Uterus (tissue), 4 donors: ENCODE results near the gene ACOXL. TPM values are rescaled to one million over a fixed set of nuclear protein-coding genes. Genes with fewer than 3 reads are reported as not detected.

ENCODE experiments used
- DNase-seq, 2 donors: peaks; one replicate each; pipeline ENCODE4 v3.0.0-alpha.2; 2019 to 2020
- H3K27ac ChIP-seq, 2 donors: fragments of 200-600 bp; sonication (generic); 1 replicate in 1 of 2; 2 replicates in 1 of 2; pipeline ENCODE4 v1.5.1; 2016 to 2018
- H3K27me3 ChIP-seq, 2 donors: fragments of 200-600 bp; sonication (generic); one replicate each; pipeline ENCODE4 v1.5.1; 2018 to 2019; ENCODE audit warnings: control low read depth in 1 of 2
- H3K36me3 ChIP-seq, 2 donors: fragments of 200-600 bp; sonication (generic); one replicate each; pipeline ENCODE4 v1.5.1; 2019; ENCODE audit warnings: control low read depth in 1 of 2
- H3K4me1 ChIP-seq, 2 donors: fragments of 200-600 bp; sonication (generic); one replicate each; pipeline ENCODE4 v1.5.1; 2018 to 2019; ENCODE audit warnings: control low read depth in 1 of 2
- H3K4me3 ChIP-seq, 2 donors: fragments of 200-600 bp; sonication (generic); 1 replicate in 1 of 2; 2 replicates in 1 of 2; pipeline ENCODE4 v1.5.1; 2018 to 2019; ENCODE audit warnings: mild to moderate bottlenecking in 1 of 2
- H3K9me3 ChIP-seq, 2 donors: fragments of 200-600 bp; sonication (generic); one replicate each; pipeline ENCODE4 v1.5.1; 2019; ENCODE audit warnings: control low read depth in 1 of 2
- POLR2A ChIP-seq, 2 donors: fragments of 450-650 bp; IDR thresholded peaks; one replicate each; pipeline ENCODE4 v1.6.1; 2016; ENCODE audit warnings: antibody characterized with exemption in 2 of 2, mild to moderate bottlenecking in 1 of 2, moderate library complexity in 1 of 2
- intact Hi-C: fragments of 100-400 bp; cut with DNase I; formaldehyde crosslinking; loops from one replicate; pipeline ENCODE4 v1.15.1; 2023; ENCODE audit warnings: low total_unique reads
- total RNA-seq, 4 donors: library from RNA; depleted of rRNA in 3 of 4; stranded (reverse); fragments of >200 nt in 3 of 4; gene quantifications; one replicate each; pipeline versions ENCODE4 v1.1.0 to v1.2.4, GENCODE V29; 2014 to 2023
- TF ChIP-seq, protein P1 (sequence below), 4 experiments: fragments of 200-600 bp in 2 of 4; fragments of 450-650 bp in 2 of 4; sonication (generic) in 2 of 4; IDR thresholded peaks; one replicate each; pipeline ENCODE4 v1.5.1; 2016 to 2019; ENCODE audit warnings: antibody characterized with exemption in 4 of 4, mild to moderate bottlenecking in 2 of 4, moderate library complexity in 1 of 4
- donor health status: DM: yes; HTN: yes; CAD: no.

ACOXL gene
- total RNA-seq, 4 donors from 2014 or later, result 0.18 to 0.41 TPM; not detected in 2

- intact Hi-C loops, result no loop called here
- TF ChIP-seq POLR2A (IDR thresholded peaks at IDR 0.05), result no peak
- TF ChIP-seq, protein P1, sequence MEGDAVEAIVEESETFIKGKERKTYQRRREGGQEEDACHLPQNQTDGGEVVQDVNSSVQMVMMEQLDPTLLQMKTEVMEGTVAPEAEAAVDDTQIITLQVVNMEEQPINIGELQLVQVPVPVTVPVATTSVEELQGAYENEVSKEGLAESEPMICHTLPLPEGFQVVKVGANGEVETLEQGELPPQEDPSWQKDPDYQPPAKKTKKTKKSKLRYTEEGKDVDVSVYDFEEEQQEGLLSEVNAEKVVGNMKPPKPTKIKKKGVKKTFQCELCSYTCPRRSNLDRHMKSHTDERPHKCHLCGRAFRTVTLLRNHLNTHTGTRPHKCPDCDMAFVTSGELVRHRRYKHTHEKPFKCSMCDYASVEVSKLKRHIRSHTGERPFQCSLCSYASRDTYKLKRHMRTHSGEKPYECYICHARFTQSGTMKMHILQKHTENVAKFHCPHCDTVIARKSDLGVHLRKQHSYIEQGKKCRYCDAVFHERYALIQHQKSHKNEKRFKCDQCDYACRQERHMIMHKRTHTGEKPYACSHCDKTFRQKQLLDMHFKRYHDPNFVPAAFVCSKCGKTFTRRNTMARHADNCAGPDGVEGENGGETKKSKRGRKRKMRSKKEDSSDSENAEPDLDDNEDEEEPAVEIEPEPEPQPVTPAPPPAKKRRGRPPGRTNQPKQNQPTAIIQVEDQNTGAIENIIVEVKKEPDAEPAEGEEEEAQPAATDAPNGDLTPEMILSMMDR (IDR thresholded peaks at IDR 0.05), result no peak
- no peak for DNase-seq
- Histone ChIP-seq H3K36me3 (no peaks in the 10 kb centered on the region), H3K4me1 (no peaks in the 10 kb centered on the region), H3K27ac (no peak overlapping the region), H3K27me3 (no peaks in the 10 kb centered on the region), H3K4me3 (no peak overlapping the region), H3K9me3 (no peaks in the 10 kb centered on the region)
These were observed 197.2 kb downstream of the ACOXL start for GRCh38 chr2:110929528-110929927.

DNA sequence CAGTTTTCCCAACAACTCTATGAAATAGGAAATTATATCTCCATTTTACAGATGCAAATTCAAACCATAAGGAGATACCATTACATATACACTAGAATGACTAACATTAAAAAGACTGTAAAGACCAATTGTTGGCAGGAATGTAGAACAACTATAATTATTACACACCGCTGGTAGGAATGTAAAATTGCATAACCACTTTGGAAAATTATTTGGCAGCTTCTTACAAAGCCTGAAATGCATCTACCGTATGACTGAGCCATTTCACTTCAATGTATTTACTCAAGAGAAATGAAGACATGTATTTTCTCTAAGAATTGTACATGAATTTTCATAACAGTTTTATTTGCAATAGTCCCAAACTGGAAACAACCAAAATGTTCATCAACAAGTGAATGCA, 199.3 kb downstream of the ACOXL start:
- intact Hi-C loops, result no loop called here
- Histone ChIP-seq H3K27me3 (no peaks in the 10 kb centered on the region), H3K4me1 (no peaks in the 10 kb centered on the region), H3K4me3 (no peak overlapping the region), H3K27ac (no peak overlapping the region), H3K9me3 (no peaks in the 10 kb centered on the region), H3K36me3 (no peaks in the 10 kb centered on the region)
- TF ChIP-seq, protein P1 (IDR thresholded peaks at IDR 0.05), result no peak
- TF ChIP-seq POLR2A (IDR thresholded peaks at IDR 0.05), result no peak
- DNase-seq, result no peak

DNA sequence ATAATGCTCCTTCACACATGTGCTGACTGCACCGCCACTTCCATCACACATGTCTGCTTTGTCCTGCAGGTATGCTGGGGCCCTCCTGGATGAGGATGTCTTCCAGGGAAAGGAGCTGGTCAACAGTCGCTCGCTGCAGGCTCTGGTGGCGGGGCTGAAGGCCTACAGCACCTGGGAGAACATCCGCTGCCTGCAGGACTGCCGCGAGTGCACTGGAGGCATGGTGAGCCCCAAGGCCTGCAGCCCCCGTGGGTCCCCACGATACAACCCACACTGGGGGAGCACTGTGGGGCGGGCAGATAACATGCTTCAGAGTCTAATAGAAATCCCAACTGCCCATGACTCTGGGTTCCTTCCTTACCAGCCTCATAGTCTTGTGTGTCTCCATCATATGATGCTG, 201.0 kb downstream of the ACOXL start:
- no peak overlapping the region for H3K27ac ChIP-seq
- no peak for DNase-seq
- H3K27me3 ChIP-seq, result no peaks in the 10 kb centered on the region
- H3K4me3 ChIP-seq, result no peak overlapping the region
- no peaks in the 10 kb centered on the region for H3K36me3 ChIP-seq
- H3K9me3 ChIP-seq, result no peaks in the 10 kb centered on the region
- no peak for TF ChIP-seq POLR2A (IDR thresholded peaks at IDR 0.05)
- TF ChIP-seq, protein P1 (IDR thresholded peaks at IDR 0.05), result no peak
- intact Hi-C loops, result no loop called here
- H3K4me1 ChIP-seq, result no peaks in the 10 kb centered on the region

GRCh38 chr2:110934948-110935347, 202.6 kb downstream of the ACOXL start:
- H3K27me3 ChIP-seq, result no peaks in the 10 kb centered on the region
- DNase-seq, result no peak
- intact Hi-C loops, result no loop called here
- H3K4me1 ChIP-seq, result no peaks in the 10 kb centered on the region
- H3K36me3 ChIP-seq, result no peaks in the 10 kb centered on the region
- no peak overlapping the region for H3K27ac ChIP-seq
- H3K9me3 ChIP-seq, result no peaks in the 10 kb centered on the region
- TF ChIP-seq, protein P1 (IDR thresholded peaks at IDR 0.05), result no peak
- TF ChIP-seq POLR2A (IDR thresholded peaks at IDR 0.05), result no peak
- H3K4me3 ChIP-seq, result no peak overlapping the region

GRCh38 chr2:110940376-110940910, 208.1 kb downstream of the ACOXL start:
- intact Hi-C loops, result no loop called here
- H3K27ac ChIP-seq, result no peak overlapping the region

More at GRCh38 chr2:110940376-110940910, 208.1 kb downstream of the ACOXL start:
- no peaks in the 10 kb centered on the region for H3K36me3 ChIP-seq
- no peak for DNase-seq
- H3K4me1 ChIP-seq, result no peaks in the 10 kb centered on the region
- H3K9me3 ChIP-seq, result no peaks in the 10 kb centered on the region
- no peaks in the 10 kb centered on the region for H3K27me3 ChIP-seq
- no peak for TF ChIP-seq POLR2A (IDR thresholded peaks at IDR 0.05)
- TF ChIP-seq, protein P1 (IDR thresholded peaks at IDR 0.05), result no peak
- no peak overlapping the region for H3K4me3 ChIP-seq
